ENCODE data around the gene CMTM7.
"Not testable (repeated sequence)": the region's sequence is repeated elsewhere in the genome, so short reads cannot be mapped to it uniquely, and the experiment has no call there.

Gene CMTM7

GRCh38 chr3:32462191-32462986 is 70.7 kb downstream of the CMTM7 start:
- peak; percentile 39 for DNase-seq

GRCh38 chr3:32463415-32463814 is 71.8 kb downstream of the CMTM7 start:
- DNase-seq, result not testable (repeated sequence)

GRCh38 chr3:32464726-32465125 is 73.1 kb downstream of the CMTM7 start:
- DNase-seq, result not testable (repeated sequence)

- not testable (repeated sequence) for DNase-seq
These were observed 75.2 kb downstream of the CMTM7 start for GRCh38 chr3:32466808-32467207.

- peak; percentile 68 for DNase-seq
These were observed 75.8 kb downstream of the CMTM7 start for GRCh38 chr3:32467333-32468070.

- no peak for DNase-seq
These were observed 77.7 kb downstream of the CMTM7 start for GRCh38 chr3:32469151-32469874.

- DNase-seq, result no peak
These were observed 78.7 kb downstream of the CMTM7 start for GRCh38 chr3:32470362-32470761.

GRCh38 chr3:32471246-32471645 is 79.6 kb downstream of the CMTM7 start:
- no peak for DNase-seq

GRCh38 chr3:32472151-32472550 is 80.5 kb downstream of the CMTM7 start:
- DNase-seq, result not testable (repeated sequence)

- no peak for DNase-seq
These were observed 82.5 kb downstream of the CMTM7 start for GRCh38 chr3:32474201-32474600.

- DNase-seq, result no peak
These were observed 89.0 kb downstream of the CMTM7 start for GRCh38 chr3:32480604-32481003.

- no peak for DNase-seq
These were observed 90.4 kb downstream of the CMTM7 start for GRCh38 chr3:32481791-32482631.

- DNase-seq, result no peak
These were observed 91.0 kb downstream of the CMTM7 start for GRCh38 chr3:32482693-32483092.

GRCh38 chr3:32483772-32484171 is 92.1 kb downstream of the CMTM7 start:
- DNase-seq, result no peak

GRCh38 chr3:32484436-32484835 is 92.8 kb downstream of the CMTM7 start:
- no peak for DNase-seq

GRCh38 chr3:32487781-32488473 is 96.3 kb downstream of the CMTM7 start:
- DNase-seq, result no peak

GRCh38 chr3:32488474-32489008 is 96.9 kb downstream of the CMTM7 start:
- no peak for DNase-seq

- DNase-seq, result no peak
These were observed 101.2 kb downstream of the CMTM7 start for GRCh38 chr3:32492684-32493436.

- peak; percentile 37 for DNase-seq
These were observed 102.1 kb downstream of the CMTM7 start for GRCh38 chr3:32493437-32494414.

- no peak for DNase-seq
These were observed 103.4 kb downstream of the CMTM7 start for GRCh38 chr3:32495085-32495484.
